Adrenal gland (tissue), 12 donors: Measurements from ENCODE around the gene EPG5. TPM values are rescaled to one million over a fixed set of nuclear protein-coding genes. Genes with fewer than 3 reads are reported as not detected.

Experiments used
- DNase-seq, 7 donors: peaks; one replicate each; pipeline ENCODE4 v3.0.0-alpha.2; 2019 to 2020
- H3K27ac ChIP-seq, 5 donors: fragments of 200-600 bp; sonication (generic) in 4 of 5; 1 replicate in 3 of 5; 2 replicates in 2 of 5; pipeline versions ENCODE4 v1.5.1 to v1.8.0; 2016 to 2020; ENCODE audit warnings: mild to moderate bottlenecking in 1 of 5
- H3K27me3 ChIP-seq: fragments of 200-600 bp; 2 replicates; pipeline ENCODE4 v1.8.0; 2021
- H3K36me3 ChIP-seq, 2 donors: fragments of 200-600 bp; replicated peaks in 1 of 2; 1 replicate in 1 of 2; 2 replicates in 1 of 2; pipeline versions ENCODE4 v1.5.1 to v1.8.0; 2018 to 2022
- H3K4me1 ChIP-seq, 2 donors: fragments of 200-600 bp; replicated peaks in 1 of 2; 1 replicate in 1 of 2; 2 replicates in 1 of 2; pipeline versions ENCODE4 v1.5.1 to v1.8.0; 2018 to 2021
- H3K4me3 ChIP-seq, 4 donors: fragments of 200-600 bp; sonication (generic) in 3 of 4; one replicate each; pipeline ENCODE4 v1.5.1; 2016 to 2018
- H3K9me3 ChIP-seq, 3 donors: fragments of 200-600 bp; sonication (generic) in 1 of 3; replicated peaks in 1 of 3; 1 replicate in 2 of 3; 2 replicates in 1 of 3; pipeline versions ENCODE4 v1.5.1 to v1.8.0; 2016 to 2021
- CTCF ChIP-seq, 6 experiments: fragments of 450-650 bp in 4 of 6; fragments of 200-600 bp in 2 of 6; sonication (generic) in 1 of 6; IDR thresholded peaks; 1 replicate in 5 of 6; 2 replicates in 1 of 6; pipeline versions ENCODE4 v1.5.1 to v1.8.0; 2016 to 2021; ENCODE audit warnings: antibody characterized with exemption in 6 of 6, mild to moderate bottlenecking in 2 of 6, moderate library complexity in 1 of 6
- POLR2A ChIP-seq, 2 donors: fragments of 450-650 bp; IDR thresholded peaks; one replicate each; pipeline ENCODE4 v1.6.1; 2017; ENCODE audit warnings: antibody characterized with exemption in 2 of 2, mild to moderate bottlenecking in 2 of 2, moderate library complexity in 1 of 2
- WGBS, 4 donors: extraction: QIAGEN DNeasy Blood & Tissue Kit in 2 of 4; methylation state at CpG; one replicate each; pipeline versions ENCODE4 v1.1.5 to v1.1.7; 2013 to 2017; 5-methylcytosine and 5-hydroxymethylcytosine counted together
- intact Hi-C, 2 donors: fragments of 100-400 bp; cut with DNase I; formaldehyde crosslinking; loops; one replicate each; pipeline versions ENCODE4 v1.14.1 to v1.15.0; 2022 to 2023
- polyA plus RNA-seq, 3 donors: library from polyadenylated mRNA; stranded (reverse); fragments of 200-250 nt in 2 of 3; fragments of 350-450 nt in 1 of 3; fragmentation: Illumina TruSeq in 1 of 3; extraction: RNeasy Lipid Tissue Mini Kit (QIAGEN cat#74804) in 1 of 3; gene quantifications; one replicate each; pipeline ENCODE4 v1.2.3, GENCODE V29; 2013 to 2014
- total RNA-seq, 9 donors: library from RNA; depleted of rRNA in 4 of 9; stranded (reverse); fragments of >200 nt in 4 of 9; fragments of 120-200 nt in 1 of 9; fragmentation: NEBNext Ultra II Directional in 1 of 9; extraction: Animal tissue kit (Norgen Biotek cat#: 25700) in 1 of 9; gene quantifications; one replicate each; pipeline versions ENCODE4 v1.1.0 to v1.2.4, GENCODE V29; 2013 to 2023
- donor health status: healthy with polysubstance abuse.
- donor health status: Bipolar disorder and iron deficiency.
- donor health status: DM: yes; HTN: yes; CAD: no.
- donor health status: DM: no; HTN: no; CAD: no.
- donor health status: DM: no; HTN: no; CAD: no.
- donor health status: DM: yes; HTN: yes; CAD: no.

Gene EPG5
- total and polyA plus RNA-seq, 12 donors: 7.3 to 80.3 (median 23.3) TPM

- H3K27ac ChIP-seq: no peak overlapping the region
- peaks cover 0 to 71% of the 10 kb centered on the region in 2 donors for H3K36me3 ChIP-seq
- H3K9me3 ChIP-seq: no peaks in the 10 kb centered on the region
- TF ChIP-seq POLR2A (IDR thresholded peaks at IDR 0.05) (no peak), CTCF (IDR thresholded peaks at IDR 0.05) (no peak)
- intact Hi-C loops: no loop called here
- WGBS, 4 donors: 94 to 98% (median 96%) methylated on average over 3 of the region's 3 CpGs
- H3K4me1 ChIP-seq: no peaks in the 10 kb centered on the region
- H3K27me3 ChIP-seq: no peaks in the 10 kb centered on the region
- H3K4me3 ChIP-seq: no peak overlapping the region
- no peak for DNase-seq
These were observed 107.8 kb downstream of the EPG5 start for GRCh38 chr18:45859334-45859733.

GRCh38 chr18:45856531-45856930 is 110.6 kb downstream of the EPG5 start:
- no peak overlapping the region for H3K4me3 ChIP-seq
- peaks cover 0 to 73% of the 10 kb centered on the region in 2 donors for H3K36me3 ChIP-seq
- TF ChIP-seq CTCF (IDR thresholded peaks at IDR 0.05) (no peak), POLR2A (IDR thresholded peaks at IDR 0.05) (no peak)
- no peak for DNase-seq
- H3K27ac ChIP-seq: no peak overlapping the region
- no peaks in the 10 kb centered on the region for H3K9me3 ChIP-seq
- H3K27me3 ChIP-seq: no peaks in the 10 kb centered on the region
- intact Hi-C loops: no loop called here
- 84 to 93% (median 92%) methylated on average over 4 of the region's 4 CpGs for WGBS, 4 donors
- H3K4me1 ChIP-seq: no peaks in the 10 kb centered on the region

- DNase-seq: no peak
- Histone ChIP-seq H3K9me3 (no peaks in the 10 kb centered on the region), H3K36me3 (peaks cover 0 to 71% of the 10 kb centered on the region in 2 donors), H3K4me3 (no peak overlapping the region), H3K4me1 (no peaks in the 10 kb centered on the region), H3K27me3 (no peaks in the 10 kb centered on the region), H3K27ac (no peak overlapping the region)
- WGBS, 4 donors: 85 to 98% (median 92%) methylated on average over 2 of the region's 2 CpGs
- intact Hi-C loops: no loop called here
- TF ChIP-seq CTCF (IDR thresholded peaks at IDR 0.05): no peak
- TF ChIP-seq POLR2A (IDR thresholded peaks at IDR 0.05): no peak
These were observed 113.0 kb downstream of the EPG5 start for GRCh38 chr18:45854036-45854586.

- no peak overlapping the region for H3K27ac ChIP-seq
- H3K4me1 ChIP-seq: no peaks in the 10 kb centered on the region
- no peak for DNase-seq
- H3K36me3 ChIP-seq: peaks cover 0 to 56% of the 10 kb centered on the region in 2 donors
- no peaks in the 10 kb centered on the region for H3K9me3 ChIP-seq
- 83 to 98% (median 94%) methylated on average over 5 of the region's 5 CpGs for WGBS, 4 donors
- no peak overlapping the region for H3K4me3 ChIP-seq
- H3K27me3 ChIP-seq: no peaks in the 10 kb centered on the region
- intact Hi-C loops: no loop called here
- TF ChIP-seq CTCF (IDR thresholded peaks at IDR 0.05) (no peak), POLR2A (IDR thresholded peaks at IDR 0.05) (no peak)
These were observed 114.5 kb downstream of the EPG5 start for GRCh38 chr18:45852631-45853030.
